ENCODE data around the gene CLEC4D. TPM values are rescaled to one million over a fixed set of nuclear protein-coding genes. Genes with fewer than 3 reads are reported as not detected.

Gene CLEC4D
- polyA plus RNA-seq, 1 donor from 2014 or later: not detected

GRCh38 chr12:8544295-8544694 is 31.0 kb downstream of the CLEC4D start:
- no peaks in the 10 kb centered on the region for H3K36me3 ChIP-seq (ENCODE audit: insufficient read depth, low read length)
- no peak overlapping the region for H3K9ac ChIP-seq (ENCODE audit: low read length)
- no peak overlapping the region for H3K4me3 ChIP-seq (ENCODE audit: low read length)
- no peaks in the 10 kb centered on the region for H3K9me2 ChIP-seq (ENCODE audit: insufficient read depth, low read length)
- no peaks in the 10 kb centered on the region for H3K9me3 ChIP-seq (ENCODE audit: low read length)
- H4K20me1 ChIP-seq (ENCODE audit: insufficient read depth): no peaks in the 10 kb centered on the region
- H3F3A ChIP-seq (ENCODE audit: insufficient read depth, low read length, poor library complexity, severe bottlenecking): no peaks in the 10 kb centered on the region
- no peak overlapping the region for H2AFZ ChIP-seq (ENCODE audit: low read depth, low read length)
- H3K27me3 ChIP-seq (ENCODE audit: insufficient read depth, low read depth, low read length): no peaks in the 10 kb centered on the region
- peak; percentile 84 for TF ChIP-seq CTCF (IDR thresholded peaks at IDR 0.05; ENCODE audit: poor library complexity, severe bottlenecking)
- TF ChIP-seq SMC3 (conservative IDR thresholded peaks at IDR 0.05; ENCODE audit: poor library complexity): peak; percentile 77
- peak; percentile 77 for TF ChIP-seq RAD21 (conservative IDR thresholded peaks at IDR 0.05)
- TF ChIP-seq EZH2 (IDR thresholded peaks at IDR 0.05; ENCODE audit: borderline replicate concordance, insufficient read depth, low read length, poor library complexity, severe bottlenecking): no peak
- H3K79me2 ChIP-seq (replicated peaks; ENCODE audit: insufficient read depth, low read length): no peaks in the 10 kb centered on the region
- no peak overlapping the region for H3K27ac ChIP-seq (ENCODE audit: low read length)
- no peak overlapping the region for H3K4me2 ChIP-seq (ENCODE audit: low read length)

DNA sequence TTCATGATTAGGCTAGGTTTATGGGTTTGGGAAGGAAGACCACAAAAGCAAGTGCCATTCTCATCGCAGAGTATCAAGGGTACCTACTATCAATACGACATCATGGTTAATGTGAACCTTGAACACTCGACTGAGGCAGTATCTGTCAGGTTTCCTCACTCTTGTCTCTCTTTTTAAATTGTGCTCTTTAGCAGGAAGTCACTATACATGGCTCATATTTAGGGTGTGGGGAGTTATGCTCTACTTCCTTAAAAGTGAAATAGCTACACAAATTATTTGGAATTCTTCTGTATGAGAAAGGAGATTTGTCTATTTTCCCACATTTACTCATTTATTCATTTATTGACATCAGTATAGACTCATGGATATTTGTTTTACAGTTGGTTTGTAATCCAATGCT is 33.3 kb downstream of the CLEC4D start:
- no peak overlapping the region for H3K9ac ChIP-seq (ENCODE audit: low read length)
- H3K9me3 ChIP-seq (ENCODE audit: low read length): no peaks in the 10 kb centered on the region
- no peaks in the 10 kb centered on the region for H3F3A ChIP-seq (ENCODE audit: insufficient read depth, low read length, poor library complexity, severe bottlenecking)
- no peak overlapping the region for H3K27ac ChIP-seq (ENCODE audit: low read length)
- H2AFZ ChIP-seq (ENCODE audit: low read depth, low read length): no peak overlapping the region
- H4K20me1 ChIP-seq (ENCODE audit: insufficient read depth): no peaks in the 10 kb centered on the region
- no peaks in the 10 kb centered on the region for H3K9me2 ChIP-seq (ENCODE audit: insufficient read depth, low read length)
- no peak overlapping the region for H3K4me3 ChIP-seq (ENCODE audit: low read length)
- H3K4me2 ChIP-seq (ENCODE audit: low read length): no peak overlapping the region
- TF ChIP-seq RAD21 (conservative IDR thresholded peaks at IDR 0.05): no peak
- no peak for TF ChIP-seq SMC3 (conservative IDR thresholded peaks at IDR 0.05; ENCODE audit: poor library complexity)
- TF ChIP-seq, protein P1, sequence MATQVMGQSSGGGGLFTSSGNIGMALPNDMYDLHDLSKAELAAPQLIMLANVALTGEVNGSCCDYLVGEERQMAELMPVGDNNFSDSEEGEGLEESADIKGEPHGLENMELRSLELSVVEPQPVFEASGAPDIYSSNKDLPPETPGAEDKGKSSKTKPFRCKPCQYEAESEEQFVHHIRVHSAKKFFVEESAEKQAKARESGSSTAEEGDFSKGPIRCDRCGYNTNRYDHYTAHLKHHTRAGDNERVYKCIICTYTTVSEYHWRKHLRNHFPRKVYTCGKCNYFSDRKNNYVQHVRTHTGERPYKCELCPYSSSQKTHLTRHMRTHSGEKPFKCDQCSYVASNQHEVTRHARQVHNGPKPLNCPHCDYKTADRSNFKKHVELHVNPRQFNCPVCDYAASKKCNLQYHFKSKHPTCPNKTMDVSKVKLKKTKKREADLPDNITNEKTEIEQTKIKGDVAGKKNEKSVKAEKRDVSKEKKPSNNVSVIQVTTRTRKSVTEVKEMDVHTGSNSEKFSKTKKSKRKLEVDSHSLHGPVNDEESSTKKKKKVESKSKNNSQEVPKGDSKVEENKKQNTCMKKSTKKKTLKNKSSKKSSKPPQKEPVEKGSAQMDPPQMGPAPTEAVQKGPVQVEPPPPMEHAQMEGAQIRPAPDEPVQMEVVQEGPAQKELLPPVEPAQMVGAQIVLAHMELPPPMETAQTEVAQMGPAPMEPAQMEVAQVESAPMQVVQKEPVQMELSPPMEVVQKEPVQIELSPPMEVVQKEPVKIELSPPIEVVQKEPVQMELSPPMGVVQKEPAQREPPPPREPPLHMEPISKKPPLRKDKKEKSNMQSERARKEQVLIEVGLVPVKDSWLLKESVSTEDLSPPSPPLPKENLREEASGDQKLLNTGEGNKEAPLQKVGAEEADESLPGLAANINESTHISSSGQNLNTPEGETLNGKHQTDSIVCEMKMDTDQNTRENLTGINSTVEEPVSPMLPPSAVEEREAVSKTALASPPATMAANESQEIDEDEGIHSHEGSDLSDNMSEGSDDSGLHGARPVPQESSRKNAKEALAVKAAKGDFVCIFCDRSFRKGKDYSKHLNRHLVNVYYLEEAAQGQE (IDR thresholded peaks at IDR 0.05; ENCODE audit: borderline replicate concordance): no peak
- TF ChIP-seq POLR2AphosphoS5 (IDR thresholded peaks at IDR 0.05): no peak
- TF ChIP-seq MXI1 (conservative IDR thresholded peaks at IDR 0.05; ENCODE audit: poor library complexity, severe bottlenecking): no peak
- TF ChIP-seq TAF1 (IDR thresholded peaks at IDR 0.05; ENCODE audit: low read depth): no peak
- no peak for TF ChIP-seq EZH2 (IDR thresholded peaks at IDR 0.05; ENCODE audit: borderline replicate concordance, insufficient read depth, low read length, poor library complexity, severe bottlenecking)
- TF ChIP-seq EP300 (conservative IDR thresholded peaks at IDR 0.05; ENCODE audit: poor library complexity, severe bottlenecking): no peak
- TF ChIP-seq CTCF (IDR thresholded peaks at IDR 0.05; ENCODE audit: poor library complexity, severe bottlenecking): no peak
- H3K79me2 ChIP-seq (replicated peaks; ENCODE audit: insufficient read depth, low read length): no peaks in the 10 kb centered on the region
- no peaks in the 10 kb centered on the region for H3K27me3 ChIP-seq (ENCODE audit: insufficient read depth, low read depth, low read length)
- no peaks in the 10 kb centered on the region for H3K36me3 ChIP-seq (ENCODE audit: insufficient read depth, low read length)
